Stimulated activated CD4-positive, alpha-beta T cell treated with anti-CD3 and anti-CD28 coated beads, Interleukin-12 subunit alpha, Interleukin-12 subunit beta, amount 100 ng/mL, for 48 hours (primary cell): ENCODE measurements around the gene SFT2D1.
"Not testable (repeated sequence)": the region's sequence is repeated elsewhere in the genome, so short reads cannot be mapped to it uniquely, and the experiment has no call there.

Experiments used
- DNase-seq, 3 donors: peaks; one replicate each; pipeline ENCODE4 v3.0.0-alpha.2; 2020; ENCODE audit warnings: low read depth in 2 of 3, low spot score in 1 of 3

The SFT2D1 gene

GRCh38 chr6:166364456-166364855 lies 22.1 kb upstream of the SFT2D1 start:
- DNase-seq, result no peak

- DNase-seq, result not testable (repeated sequence)
Measured at GRCh38 chr6:166362427-166362826, 20.1 kb upstream of the SFT2D1 start.

- DNase-seq, result no peak
Measured at GRCh38 chr6:166361077-166361429, 18.7 kb upstream of the SFT2D1 start.

- no peak for DNase-seq
Measured at GRCh38 chr6:166360243-166361076, 18.1 kb upstream of the SFT2D1 start.

- DNase-seq, result no peak
Measured at GRCh38 chr6:166355552-166355951, 13.2 kb upstream of the SFT2D1 start.

GRCh38 chr6:166354965-166355364 lies 12.6 kb upstream of the SFT2D1 start:
- no peak for DNase-seq

- DNase-seq, result no peak
Measured at GRCh38 chr6:166354143-166354542, 11.8 kb upstream of the SFT2D1 start.

- DNase-seq, result no peak
Measured at GRCh38 chr6:166353507-166353906, 11.2 kb upstream of the SFT2D1 start.

GRCh38 chr6:166352923-166353322 lies 10.6 kb upstream of the SFT2D1 start:
- no peak for DNase-seq

GRCh38 chr6:166351715-166352285 lies 9.5 kb upstream of the SFT2D1 start:
- DNase-seq, result no peak

- no peak for DNase-seq
Measured at GRCh38 chr6:166348305-166348949, 6.1 kb upstream of the SFT2D1 start.

- no peak for DNase-seq
Measured at GRCh38 chr6:166346965-166347364, 4.6 kb upstream of the SFT2D1 start.

- DNase-seq, result no peak
Measured at GRCh38 chr6:166346449-166346848, 4.1 kb upstream of the SFT2D1 start.

GRCh38 chr6:166345672-166346071 lies 3.3 kb upstream of the SFT2D1 start:
- not testable (repeated sequence) for DNase-seq

- not testable (repeated sequence) for DNase-seq
Measured at GRCh38 chr6:166344921-166345320, 2.6 kb upstream of the SFT2D1 start.

GRCh38 chr6:166344240-166344639 lies 1.9 kb upstream of the SFT2D1 start:
- no peak for DNase-seq

GRCh38 chr6:166343150-166343487 lies 774 bp upstream of the SFT2D1 start:
- no peak for DNase-seq

GRCh38 chr6:166341977-166342348 lies 382 bp downstream of the SFT2D1 start:
- DNase-seq, result no peak

GRCh38 chr6:166341464-166341863 lies 881 bp downstream of the SFT2D1 start:
- DNase-seq, result no peak

GRCh38 chr6:166338854-166339253 lies 3.5 kb downstream of the SFT2D1 start:
- DNase-seq, result no peak

GRCh38 chr6:166336847-166337246 lies 5.5 kb downstream of the SFT2D1 start:
- DNase-seq, result no peak
